Mucosa of stomach (tissue), 1 donor: ENCODE data around the gene SLC26A9.

Source experiments
- H3K27me3 ChIP-seq: one replicate; pipeline ENCODE4 v1.7.0; 2013; ENCODE audit warnings: mild to moderate bottlenecking, low read length; ENCODE audit not compliant: control insufficient read depth, insufficient read depth
- H3K36me3 ChIP-seq: one replicate; pipeline ENCODE4 v1.7.0; 2013; ENCODE audit warnings: low read length; ENCODE audit not compliant: control insufficient read depth, insufficient read depth
- H3K4me1 ChIP-seq: one replicate; pipeline ENCODE4 v1.7.0; 2013; ENCODE audit warnings: mild to moderate bottlenecking, low read length; ENCODE audit not compliant: control insufficient read depth, insufficient read depth
- H3K4me3 ChIP-seq: one replicate; pipeline ENCODE4 v1.7.0; 2013; ENCODE audit warnings: low read length
- H3K9ac ChIP-seq: one replicate; pipeline ENCODE4 v1.7.0; 2013; ENCODE audit warnings: mild to moderate bottlenecking, low read length, moderate library complexity
- H3K9me3 ChIP-seq: one replicate; pipeline ENCODE4 v1.7.0; 2013; ENCODE audit warnings: mild to moderate bottlenecking, low read length, moderate library complexity; ENCODE audit not compliant: control insufficient read depth
- donor health status: Pancreatic carcinoma.

Gene SLC26A9

GRCh38 chr1:205939690-205940330 is 3.4 kb downstream of the SLC26A9 start:
- no peaks in the 10 kb centered on the region for H3K36me3 ChIP-seq
- peak overlapping the region; percentile 24 for H3K4me3 ChIP-seq
- H3K9ac ChIP-seq, result peak overlapping the region; percentile 20
- H3K4me1 ChIP-seq, result peaks cover 83% of the 10 kb centered on the region
- peaks cover 4% of the 10 kb centered on the region for H3K27me3 ChIP-seq
- no peaks in the 10 kb centered on the region for H3K9me3 ChIP-seq

GRCh38 chr1:205938682-205939081 is 4.6 kb downstream of the SLC26A9 start:
- H3K9ac ChIP-seq, result no peak overlapping the region
- no peak overlapping the region for H3K4me3 ChIP-seq
- H3K36me3 ChIP-seq, result no peaks in the 10 kb centered on the region
- peaks cover 87% of the 10 kb centered on the region for H3K4me1 ChIP-seq
- no peaks in the 10 kb centered on the region for H3K9me3 ChIP-seq
- peaks cover 2% of the 10 kb centered on the region for H3K27me3 ChIP-seq

- no peak overlapping the region for H3K4me3 ChIP-seq
- H3K27me3 ChIP-seq, result no peaks in the 10 kb centered on the region
- H3K9me3 ChIP-seq, result no peaks in the 10 kb centered on the region
- H3K9ac ChIP-seq, result peak overlapping the region; percentile 20
- H3K4me1 ChIP-seq, result peaks cover 93% of the 10 kb centered on the region
- H3K36me3 ChIP-seq, result no peaks in the 10 kb centered on the region
These were observed 6.2 kb downstream of the SLC26A9 start for GRCh38 chr1:205936846-205937586.

GRCh38 chr1:205936311-205936710 is 6.9 kb downstream of the SLC26A9 start:
- Histone ChIP-seq H3K4me1 (peaks cover 93% of the 10 kb centered on the region), H3K4me3 (no peak overlapping the region), H3K36me3 (no peaks in the 10 kb centered on the region), H3K9ac (peak overlapping the region; percentile 20), H3K27me3 (no peaks in the 10 kb centered on the region), H3K9me3 (no peaks in the 10 kb centered on the region)

GRCh38 chr1:205935869-205936268 is 7.4 kb downstream of the SLC26A9 start:
- H3K9ac ChIP-seq, result no peak overlapping the region
- no peaks in the 10 kb centered on the region for H3K36me3 ChIP-seq
- no peak overlapping the region for H3K4me3 ChIP-seq
- H3K9me3 ChIP-seq, result no peaks in the 10 kb centered on the region
- H3K4me1 ChIP-seq, result peaks cover 97% of the 10 kb centered on the region
- H3K27me3 ChIP-seq, result no peaks in the 10 kb centered on the region

GRCh38 chr1:205934788-205935187 is 8.5 kb downstream of the SLC26A9 start:
- Histone ChIP-seq H3K9me3 (no peaks in the 10 kb centered on the region), H3K36me3 (no peaks in the 10 kb centered on the region), H3K4me3 (no peak overlapping the region), H3K27me3 (no peaks in the 10 kb centered on the region), H3K9ac (no peak overlapping the region), H3K4me1 (peaks cover 92% of the 10 kb centered on the region)

- Histone ChIP-seq H3K9ac (no peak overlapping the region), H3K9me3 (no peaks in the 10 kb centered on the region), H3K4me1 (peaks cover 84% of the 10 kb centered on the region), H3K4me3 (no peak overlapping the region), H3K27me3 (no peaks in the 10 kb centered on the region), H3K36me3 (no peaks in the 10 kb centered on the region)
These were observed 9.3 kb downstream of the SLC26A9 start for GRCh38 chr1:205933671-205934618.

- H3K36me3 ChIP-seq, result no peaks in the 10 kb centered on the region
- H3K27me3 ChIP-seq, result no peaks in the 10 kb centered on the region
- H3K4me3 ChIP-seq, result no peak overlapping the region
- peaks cover 73% of the 10 kb centered on the region for H3K4me1 ChIP-seq
- no peak overlapping the region for H3K9ac ChIP-seq
- H3K9me3 ChIP-seq, result no peaks in the 10 kb centered on the region
These were observed 10.5 kb downstream of the SLC26A9 start for GRCh38 chr1:205932776-205933175.

- no peaks in the 10 kb centered on the region for H3K36me3 ChIP-seq
- no peaks in the 10 kb centered on the region for H3K27me3 ChIP-seq
- no peaks in the 10 kb centered on the region for H3K9me3 ChIP-seq
- no peak overlapping the region for H3K9ac ChIP-seq
- H3K4me3 ChIP-seq, result no peak overlapping the region
- H3K4me1 ChIP-seq, result peaks cover 54% of the 10 kb centered on the region
These were observed 12.4 kb downstream of the SLC26A9 start for GRCh38 chr1:205930799-205931281.

- H3K9me3 ChIP-seq, result no peaks in the 10 kb centered on the region
- H3K9ac ChIP-seq, result no peak overlapping the region
- H3K36me3 ChIP-seq, result no peaks in the 10 kb centered on the region
- H3K27me3 ChIP-seq, result no peaks in the 10 kb centered on the region
- H3K4me3 ChIP-seq, result no peak overlapping the region
- H3K4me1 ChIP-seq, result peaks cover 48% of the 10 kb centered on the region
These were observed 13.1 kb downstream of the SLC26A9 start for GRCh38 chr1:205930195-205930577.

- peaks cover 42% of the 10 kb centered on the region for H3K4me1 ChIP-seq
- H3K27me3 ChIP-seq, result no peaks in the 10 kb centered on the region
- no peak overlapping the region for H3K9ac ChIP-seq
- no peaks in the 10 kb centered on the region for H3K9me3 ChIP-seq
- no peak overlapping the region for H3K4me3 ChIP-seq
- no peaks in the 10 kb centered on the region for H3K36me3 ChIP-seq
These were observed 13.6 kb downstream of the SLC26A9 start for GRCh38 chr1:205929496-205930194.
